NCI-H2171 treated with DMSO at 0.1 percent for 48 hours (cell line): Measurements from ENCODE around the gene HNRNPA1.
"Not testable (repeated sequence)": the region's sequence is repeated elsewhere in the genome, so short reads cannot be mapped to it uniquely, and the experiment has no call there.

Source experiments
- DNase-seq: peaks from one replicate; lab custom pipeline; 2025; lab: John Stamatoyannopoulos, UW

HNRNPA1 gene

DNA sequence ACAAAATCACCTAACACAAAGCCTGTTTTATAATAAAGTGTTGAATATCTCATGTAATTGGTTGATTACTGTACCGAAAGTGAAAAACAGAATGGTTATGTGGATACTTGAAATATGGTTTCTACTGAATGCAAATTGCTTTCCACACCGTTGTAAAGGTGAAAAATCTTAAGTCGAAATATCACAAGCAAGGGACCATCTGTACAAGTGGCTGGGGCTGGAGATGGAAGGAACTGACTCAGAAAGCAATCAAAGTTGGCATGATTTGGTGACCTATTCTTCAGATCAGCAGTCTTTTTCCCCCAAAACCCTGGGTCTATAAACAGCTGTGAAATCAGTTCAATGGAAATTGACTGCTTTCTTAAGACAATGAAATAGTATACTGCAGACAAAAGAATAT lies 4.2 kb upstream of the HNRNPA1 start:
- no peak for DNase-seq

DNA sequence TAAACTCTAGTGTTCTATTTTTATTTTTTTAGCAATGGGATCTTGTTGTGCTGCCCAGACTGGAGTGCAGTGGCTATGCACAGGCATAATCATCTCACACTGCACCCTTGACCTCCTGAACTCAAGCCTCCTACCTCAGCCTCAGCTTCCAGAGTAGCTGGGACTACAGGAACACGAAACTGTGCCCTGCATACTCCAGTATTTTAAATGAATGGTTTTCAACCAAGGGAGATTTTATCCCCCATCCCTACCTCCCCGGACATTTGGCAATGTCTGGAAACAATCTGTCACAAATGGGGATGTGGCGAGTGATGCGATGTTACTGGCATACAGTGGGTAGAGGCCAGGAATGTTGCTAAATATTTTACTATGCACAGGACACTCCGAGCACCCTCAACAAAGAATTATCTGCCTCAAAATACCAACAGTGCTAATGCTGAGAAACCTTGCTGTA lies 2.7 kb upstream of the HNRNPA1 start:
- no peak for DNase-seq

DNA sequence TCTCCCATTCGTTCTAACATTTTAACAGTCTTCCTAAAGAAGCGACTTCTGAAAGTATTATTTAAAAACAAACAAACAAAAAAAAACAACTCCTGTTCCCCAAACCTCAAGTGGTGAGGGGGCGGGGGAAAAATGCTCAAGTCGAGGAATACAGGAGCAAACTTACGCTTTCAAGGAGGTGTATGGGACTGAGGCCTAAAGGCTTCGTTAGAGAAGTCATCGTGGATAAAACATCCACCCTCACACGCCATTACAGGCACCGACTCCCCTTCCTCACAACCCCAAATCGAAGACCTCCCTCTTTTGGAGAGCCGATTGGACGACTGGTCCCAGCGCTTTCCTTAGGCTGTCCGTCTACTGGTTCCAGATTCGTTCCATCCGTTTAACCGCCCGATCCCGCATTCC lies 1.3 kb upstream of the HNRNPA1 start:
- no peak for DNase-seq

DNA sequence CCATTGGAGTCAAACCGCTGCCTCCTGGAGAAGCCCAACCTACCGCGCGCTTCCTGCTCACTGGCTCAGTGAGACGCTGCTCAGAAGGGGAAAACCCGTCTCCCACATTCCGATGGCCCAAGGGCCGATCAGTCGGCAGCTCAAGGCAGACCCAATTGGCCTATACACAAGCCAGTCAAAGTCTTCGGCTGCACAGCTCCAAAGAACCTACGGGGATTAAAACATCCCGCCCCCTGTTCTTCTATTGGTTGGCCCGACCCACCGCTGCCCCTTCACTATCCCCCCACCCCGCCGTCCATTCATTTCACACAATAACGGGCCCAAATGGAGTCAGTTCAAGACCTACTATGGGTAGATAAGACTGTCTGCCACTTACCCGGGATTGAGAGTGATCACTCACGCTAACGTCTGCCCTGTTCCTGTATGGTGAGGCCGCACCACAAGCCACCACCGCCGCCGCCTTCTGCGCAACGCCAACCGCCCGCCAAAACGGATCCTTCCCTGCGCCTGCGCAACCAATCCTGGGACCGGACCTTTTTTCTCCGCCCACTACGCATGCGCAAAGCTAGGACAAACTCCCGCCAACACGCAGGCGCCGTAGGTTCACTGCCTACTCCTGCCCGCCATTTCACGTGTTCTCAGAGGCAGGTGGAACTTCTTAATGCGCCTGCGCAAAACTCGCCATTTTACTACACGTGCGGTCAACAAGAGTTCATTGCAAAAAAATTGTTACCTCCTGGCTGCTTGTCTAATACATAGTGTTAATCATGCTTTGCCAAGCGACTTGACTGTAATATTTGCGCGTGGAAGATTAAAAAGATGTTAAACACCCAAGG lies 676 bp upstream of the HNRNPA1 start, which contains the start of gene CBX5:
TSS of gene CBX5 (minus strand) at position 491 of the 836 bp plus-strand sequence. CDS start 22,472 bp downstream, outside the sequence.
- peak; percentile 99 for DNase-seq

DNA sequence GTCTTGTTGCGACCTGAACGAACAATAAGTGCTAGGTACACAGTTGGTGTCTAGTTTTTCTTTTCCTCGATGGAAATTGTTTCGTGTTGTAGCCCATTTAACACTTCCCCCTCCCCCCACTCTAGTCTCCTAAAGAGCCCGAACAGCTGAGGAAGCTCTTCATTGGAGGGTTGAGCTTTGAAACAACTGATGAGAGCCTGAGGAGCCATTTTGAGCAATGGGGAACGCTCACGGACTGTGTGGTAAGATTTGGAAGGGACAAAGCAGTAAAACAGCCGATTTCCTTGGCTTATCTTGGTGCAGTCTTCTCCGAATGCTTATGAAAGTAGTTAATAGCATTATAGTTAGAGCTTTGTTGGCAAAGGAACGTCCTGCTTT lies 724 bp downstream of the HNRNPA1 start:
- DNase-seq, result not testable (repeated sequence)

DNA sequence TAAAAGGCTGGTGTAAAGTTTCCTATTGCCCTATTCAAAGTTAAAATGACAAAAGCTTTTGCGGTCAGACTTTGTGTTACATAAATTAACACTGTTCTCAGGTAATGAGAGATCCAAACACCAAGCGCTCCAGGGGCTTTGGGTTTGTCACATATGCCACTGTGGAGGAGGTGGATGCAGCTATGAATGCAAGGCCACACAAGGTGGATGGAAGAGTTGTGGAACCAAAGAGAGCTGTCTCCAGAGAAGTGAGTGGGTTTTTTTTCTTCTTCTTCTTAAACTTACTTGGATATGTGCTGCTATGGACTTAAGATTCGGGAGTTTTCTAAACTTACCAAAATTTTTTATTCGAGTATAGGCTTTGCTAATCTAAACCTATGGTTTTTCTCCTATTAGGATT lies 1.2 kb downstream of the HNRNPA1 start:
- not testable (repeated sequence) for DNase-seq

DNA sequence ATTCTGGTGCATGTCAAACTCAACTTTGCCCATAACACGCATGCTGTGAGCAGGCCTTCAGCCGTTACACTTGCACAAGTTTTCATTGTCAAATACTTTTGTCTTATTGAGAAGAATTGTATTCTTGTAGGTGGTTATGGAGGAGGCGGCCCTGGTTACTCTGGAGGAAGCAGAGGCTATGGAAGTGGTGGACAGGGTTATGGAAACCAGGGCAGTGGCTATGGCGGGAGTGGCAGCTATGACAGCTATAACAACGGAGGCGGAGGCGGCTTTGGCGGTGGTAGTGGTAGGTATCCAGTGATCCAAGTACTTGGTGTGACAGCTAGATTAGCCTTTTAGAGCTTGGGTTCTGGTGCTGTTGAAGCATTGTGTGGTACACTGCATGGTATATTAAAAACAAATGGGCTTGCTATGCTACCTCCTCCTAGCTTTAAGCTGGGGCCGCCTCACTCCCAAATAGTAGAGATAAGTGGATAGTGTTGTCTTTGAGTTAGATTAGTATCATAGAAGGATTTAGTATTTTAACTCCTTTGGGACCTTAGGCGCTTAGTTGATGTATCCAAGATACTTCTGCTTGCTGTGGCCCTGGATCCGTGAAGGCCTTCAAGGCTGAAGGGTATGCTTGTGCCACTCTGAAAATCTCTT lies 2.5 kb downstream of the HNRNPA1 start:
- no peak for DNase-seq

DNA sequence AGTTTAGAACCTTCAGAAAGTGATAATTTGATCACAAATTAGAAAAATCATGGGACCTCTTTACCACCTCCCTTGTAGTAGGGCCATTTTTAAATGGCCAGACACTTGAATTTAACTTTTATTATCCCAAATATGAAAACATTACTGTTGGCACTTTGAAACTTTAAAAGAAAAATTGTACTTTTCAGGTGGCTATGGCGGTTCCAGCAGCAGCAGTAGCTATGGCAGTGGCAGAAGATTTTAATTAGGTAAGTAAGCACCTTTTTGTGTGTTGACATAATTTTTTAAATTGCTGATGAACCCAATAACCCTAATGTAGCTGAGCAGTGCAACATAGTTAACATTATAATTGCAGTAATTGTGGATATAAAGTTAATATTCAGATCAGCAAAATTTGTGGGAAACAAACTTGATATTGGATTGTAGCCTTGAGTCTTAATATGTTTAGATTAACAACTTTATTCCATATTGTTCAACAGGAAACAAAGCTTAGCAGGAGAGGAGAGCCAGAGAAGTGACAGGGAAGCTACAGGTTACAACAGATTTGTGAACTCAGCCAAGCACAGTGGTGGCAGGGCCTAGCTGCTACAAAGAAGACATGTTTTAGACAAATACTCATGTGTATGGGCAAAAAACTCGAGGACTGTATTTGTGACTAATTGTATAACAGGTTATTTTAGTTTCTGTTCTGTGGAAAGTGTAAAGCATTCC lies 3.7 kb downstream of the HNRNPA1 start:
- not testable (repeated sequence) for DNase-seq

DNA sequence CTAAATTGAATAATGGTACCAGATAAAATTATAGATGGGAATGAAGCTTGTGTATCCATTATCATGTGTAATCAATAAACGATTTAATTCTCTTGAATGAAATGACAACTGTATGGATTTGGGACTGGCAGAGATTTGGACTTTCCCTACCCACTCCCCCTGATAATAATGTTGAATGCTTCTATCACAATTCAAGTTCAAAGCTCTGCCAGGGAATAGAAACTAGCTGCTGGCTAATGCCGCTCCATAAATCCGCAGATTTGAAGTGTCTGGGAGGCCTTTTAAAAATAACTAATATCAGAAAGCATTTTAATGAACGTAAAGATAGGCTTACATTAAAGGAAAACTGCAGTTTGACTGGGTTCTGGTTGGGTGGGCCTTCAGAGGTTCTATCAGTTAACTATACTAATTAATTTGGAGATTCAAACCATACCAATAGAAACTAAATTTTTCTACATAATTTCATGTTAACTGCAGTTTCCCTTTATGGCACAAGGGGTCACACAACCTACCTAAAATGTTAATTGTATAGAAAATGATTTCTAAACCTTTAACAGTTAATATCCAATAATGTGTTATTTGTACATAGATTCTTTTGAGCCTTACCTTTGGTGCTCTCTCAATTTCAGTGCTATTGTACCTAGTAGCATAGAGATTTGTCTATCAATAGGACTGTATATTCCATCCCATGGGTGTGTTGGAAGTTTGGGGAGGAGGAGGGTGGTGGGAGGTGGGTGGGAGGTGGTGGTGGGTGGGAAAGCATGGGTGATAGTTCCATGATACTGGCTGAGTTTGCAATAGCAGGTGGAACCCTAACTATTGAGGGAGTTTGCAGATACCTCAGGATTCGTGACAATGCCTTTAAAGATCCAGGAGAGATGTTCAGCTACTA lies 4.9 kb downstream of the HNRNPA1 start:
- no peak for DNase-seq

DNA sequence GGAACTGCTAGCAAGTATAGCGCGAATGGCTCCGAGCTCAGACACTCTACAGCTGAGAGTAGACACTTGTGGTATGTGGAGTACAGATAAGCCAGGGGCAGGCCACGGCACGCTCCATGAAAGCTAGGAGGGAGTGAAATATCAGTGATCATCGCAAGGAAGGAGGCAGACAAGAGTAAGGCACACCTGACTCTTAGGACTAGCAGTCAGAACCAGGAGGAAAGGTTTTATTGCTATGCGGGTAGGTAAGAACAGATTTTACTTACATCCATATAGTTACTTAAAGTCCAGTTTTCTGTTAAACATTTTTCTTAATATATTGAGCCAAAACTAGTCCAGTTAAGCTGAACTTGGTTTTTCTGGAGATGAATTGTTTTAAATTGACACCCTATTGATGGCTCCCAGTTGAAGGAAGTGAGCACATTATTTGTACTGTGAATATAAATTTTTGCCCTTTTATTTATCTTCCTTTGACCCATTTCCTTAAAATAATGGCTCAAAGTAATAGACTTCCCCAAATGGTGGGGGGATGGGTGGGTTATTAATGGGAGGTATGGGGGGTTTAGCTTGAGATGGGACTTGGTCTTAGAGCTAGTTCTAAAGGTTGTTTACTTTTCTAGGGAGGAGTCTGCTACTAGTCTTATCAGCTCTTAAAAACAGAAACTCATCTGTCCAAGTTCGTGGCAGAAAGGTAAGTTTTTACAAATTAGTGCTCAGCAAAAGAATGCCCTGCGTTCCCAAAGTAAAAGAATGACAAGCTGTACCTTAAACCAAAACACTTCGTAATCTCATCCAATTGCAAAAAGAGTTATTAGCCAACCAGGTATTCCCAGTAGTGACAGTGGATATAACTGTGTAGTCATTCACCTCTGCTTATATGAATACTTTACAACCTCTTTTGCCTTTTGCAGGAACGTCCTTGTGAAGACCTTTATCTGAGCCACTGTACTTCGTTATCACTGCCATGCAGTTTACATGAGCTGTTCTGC lies 5.8 kb downstream of the HNRNPA1 start:
- peak; percentile 62 for DNase-seq

DNA sequence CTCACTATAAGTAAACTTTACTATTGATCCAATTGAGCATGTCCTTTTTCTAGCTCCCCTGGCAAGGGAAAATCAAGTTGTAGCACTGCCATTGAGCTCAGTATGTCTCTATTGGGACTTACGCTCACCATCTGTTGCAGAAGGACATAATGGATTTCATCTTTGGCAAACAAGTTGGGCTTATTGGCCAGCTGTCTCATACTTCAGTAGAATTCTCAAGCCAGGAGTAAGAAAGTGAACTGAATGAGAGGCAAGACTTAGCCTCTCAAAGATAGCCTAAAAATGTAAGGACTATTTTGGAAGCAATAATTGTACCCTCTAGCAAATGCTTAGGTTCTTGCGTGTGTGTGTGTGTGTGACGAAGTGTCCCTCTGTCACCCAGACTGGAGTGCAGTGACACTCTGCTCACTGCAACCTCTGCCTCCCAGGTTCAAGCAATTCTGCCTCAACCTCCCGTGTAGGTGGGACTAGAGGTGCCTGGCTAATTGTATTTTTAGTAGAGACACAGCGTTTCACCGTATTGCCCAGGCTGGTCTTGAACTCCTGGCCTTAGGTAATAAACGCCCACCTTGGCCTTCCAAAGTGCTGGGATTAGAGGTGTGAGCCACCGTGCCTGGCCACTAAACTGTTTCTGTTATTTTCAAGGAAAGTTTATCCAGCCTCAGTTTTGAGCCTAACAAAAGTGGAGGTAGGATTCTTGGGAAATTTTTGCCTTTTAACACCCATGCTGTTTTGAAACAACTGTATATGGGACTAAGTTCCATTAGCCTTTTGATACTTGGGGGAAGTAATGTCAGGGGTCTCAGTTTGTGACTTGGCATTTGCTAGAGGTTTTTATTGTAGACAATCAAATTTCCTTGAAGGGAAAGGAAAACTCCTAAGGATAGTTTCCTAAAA lies 7.0 kb downstream of the HNRNPA1 start:
- DNase-seq, result peak; percentile 77

DNA sequence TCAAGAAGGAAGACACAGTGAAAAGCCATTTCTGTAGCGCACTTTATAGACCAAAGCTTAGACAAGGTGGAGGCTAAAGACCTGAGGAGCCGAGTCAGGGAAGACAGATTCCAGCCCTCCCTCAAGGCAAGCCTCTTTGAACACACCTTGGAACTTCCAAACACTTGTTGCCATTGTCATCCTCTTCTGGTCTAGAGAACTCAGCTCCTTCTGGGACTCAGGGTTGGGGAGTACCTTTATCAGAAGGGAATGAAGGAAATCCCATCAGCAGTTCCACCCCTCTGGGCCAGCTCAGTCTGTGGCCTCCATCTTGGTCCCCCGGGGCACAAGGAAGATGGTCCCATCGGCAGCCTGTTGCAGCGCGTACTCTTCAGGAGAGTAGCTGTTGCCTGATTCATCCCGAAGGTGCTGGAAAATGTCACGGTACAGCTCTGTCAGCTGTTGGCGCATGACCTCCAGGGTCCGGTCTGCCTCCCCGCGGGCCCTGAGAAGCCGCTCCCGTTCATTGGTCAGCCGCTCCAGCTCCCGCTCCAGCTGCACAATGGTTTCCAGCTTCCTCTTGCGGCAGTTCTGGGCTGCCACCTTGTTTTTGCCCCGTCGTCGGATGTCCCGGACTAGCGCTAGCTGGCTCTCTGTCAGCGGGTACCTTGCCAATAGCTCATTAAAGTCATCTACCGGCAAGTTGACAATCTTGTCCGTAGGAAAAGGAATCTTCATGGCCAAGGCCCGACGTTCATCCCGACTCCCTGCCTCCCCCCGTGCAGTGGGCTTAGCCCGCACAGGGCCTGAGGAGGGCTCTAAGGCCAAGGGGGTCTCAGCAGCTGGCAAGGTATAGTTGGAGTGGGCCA lies 11.8 kb downstream of the HNRNPA1 start:
- DNase-seq, result no peak

DNA sequence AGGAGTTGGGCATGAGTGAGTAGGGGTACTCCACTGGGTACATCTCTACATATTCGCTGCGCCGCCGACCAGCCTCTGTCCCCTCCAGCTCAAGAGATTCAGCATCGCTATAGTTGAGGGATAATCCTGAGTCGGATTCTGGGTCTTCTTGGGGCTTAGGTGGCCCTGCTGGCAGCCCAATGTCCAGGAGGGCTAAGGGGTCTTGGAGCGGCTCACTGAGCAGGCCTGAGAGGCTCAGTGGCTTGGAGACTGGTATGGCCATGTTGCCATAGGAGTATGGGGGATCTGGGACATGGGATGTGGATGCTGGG lies 12.4 kb downstream of the HNRNPA1 start:
- DNase-seq, result no peak

DNA sequence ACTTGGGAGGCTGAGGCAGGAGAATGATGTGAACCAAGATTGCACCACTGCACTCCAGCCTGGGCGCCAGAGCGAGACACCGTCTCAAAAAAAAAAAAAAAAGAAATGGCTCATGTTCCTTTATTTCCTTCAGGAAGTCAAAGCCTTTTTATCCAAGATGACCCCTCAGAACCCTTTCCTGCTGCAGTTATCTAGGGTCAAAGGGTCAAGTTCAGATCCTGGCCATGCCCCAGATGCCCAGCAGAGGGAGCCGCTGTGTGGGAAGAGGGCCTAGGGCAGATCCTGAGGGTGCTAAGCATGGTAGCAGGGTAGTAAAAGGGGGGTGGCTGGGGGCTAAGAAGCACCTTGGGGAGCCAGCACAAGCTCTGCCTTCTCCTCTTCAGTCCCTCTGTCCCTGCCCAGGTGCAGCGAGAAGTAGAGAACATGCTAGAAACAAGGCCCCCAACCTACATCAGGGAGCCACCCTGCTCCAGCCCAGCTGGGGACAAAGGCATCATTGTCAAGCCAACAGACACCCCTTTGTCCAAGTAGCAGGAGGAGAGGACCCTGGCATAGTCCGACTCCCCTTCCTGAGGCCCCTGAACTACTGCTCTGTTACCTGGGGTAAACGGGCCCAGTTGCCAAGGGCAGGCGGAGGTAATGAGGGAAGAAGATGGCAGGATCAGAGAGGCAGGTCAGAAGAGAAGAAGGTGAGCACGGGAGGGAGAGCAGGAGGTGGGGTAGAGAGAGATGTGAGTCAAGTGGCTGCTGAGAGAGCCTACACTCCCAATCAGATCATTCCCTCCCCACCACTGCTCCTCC lies 13.8 kb downstream of the HNRNPA1 start:
- DNase-seq, result no peak

DNA sequence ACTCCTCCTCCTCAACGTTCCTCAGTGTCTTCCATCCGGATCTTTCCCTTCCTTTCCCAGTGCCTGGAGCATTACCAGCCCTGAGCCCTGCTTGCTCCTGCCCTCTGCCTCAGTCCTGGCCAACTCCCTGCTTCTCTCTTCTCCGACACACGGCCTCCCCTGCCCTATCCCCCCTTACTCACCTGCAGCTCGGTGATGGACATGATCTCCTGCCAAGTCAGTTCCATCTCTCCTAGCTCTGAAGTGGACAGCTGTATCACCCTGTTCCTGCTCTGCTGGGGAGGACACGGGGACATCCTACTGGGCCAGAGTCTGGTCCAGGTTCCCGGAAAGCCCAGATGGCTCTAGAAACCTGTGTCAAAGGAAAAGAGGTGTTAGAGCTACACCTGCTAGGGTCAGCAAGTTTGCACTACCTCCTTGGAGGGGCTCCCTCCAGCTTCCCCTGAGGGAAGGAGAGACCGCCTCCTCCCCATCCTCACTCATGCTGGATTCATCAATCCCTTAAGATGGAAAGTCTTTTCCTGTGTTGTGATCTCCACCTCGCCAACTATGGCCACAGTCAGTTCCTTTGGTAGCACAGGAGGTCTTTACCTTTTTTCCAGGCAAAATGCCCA lies 14.5 kb downstream of the HNRNPA1 start:
- DNase-seq, result no peak

DNA sequence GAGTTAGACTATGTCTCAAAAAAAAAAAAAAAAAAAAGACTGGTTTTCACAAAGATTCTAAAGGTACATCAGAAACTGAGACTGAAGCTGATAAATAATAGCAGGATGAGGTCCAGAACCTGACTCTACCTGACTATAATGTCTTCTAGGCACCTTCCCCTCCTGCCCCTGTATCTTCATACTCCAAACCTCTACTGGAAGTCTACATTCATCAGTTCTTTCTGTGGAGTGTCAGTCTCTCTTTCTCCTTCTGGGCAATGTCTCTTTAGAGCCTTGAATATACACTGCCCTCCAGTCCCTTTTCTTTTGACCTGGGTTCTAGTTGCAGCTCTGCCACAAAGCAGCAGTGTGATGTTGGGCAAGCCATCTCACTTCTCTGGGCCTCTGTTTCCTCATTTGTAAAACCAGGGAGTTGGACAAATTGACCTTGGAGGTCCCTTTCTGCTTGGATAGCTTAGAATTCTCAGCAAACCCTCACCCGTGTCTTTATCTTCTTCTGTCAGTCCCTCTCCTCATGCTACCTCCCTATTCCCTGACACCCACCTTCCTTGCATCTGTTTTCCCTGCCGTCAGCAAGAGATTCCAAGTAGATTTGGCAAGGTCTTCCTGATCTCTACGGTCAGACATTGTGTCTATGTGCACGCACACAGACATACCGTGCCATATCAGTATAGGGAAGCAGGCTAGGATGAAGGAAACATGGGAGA lies 16.0 kb downstream of the HNRNPA1 start:
- no peak for DNase-seq

DNA sequence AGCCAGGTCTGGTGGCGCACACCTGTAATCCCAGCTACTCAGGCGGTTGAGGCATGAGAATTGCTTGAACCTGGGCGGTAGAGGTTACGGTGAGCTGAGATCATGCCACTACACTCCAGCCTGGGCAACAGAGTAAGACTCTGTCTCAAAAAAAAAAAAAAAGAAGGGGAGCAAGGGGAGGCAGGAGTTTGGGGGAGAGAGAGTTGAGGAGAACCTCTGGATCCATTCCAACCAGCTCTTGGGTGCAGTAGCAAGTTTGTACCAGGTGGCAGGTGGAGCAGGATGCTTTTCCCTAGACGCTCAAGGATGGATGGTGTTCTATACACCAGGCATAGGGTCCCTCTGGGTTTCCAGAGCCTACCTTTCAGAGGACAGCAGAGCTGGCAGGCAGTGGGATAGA lies 18.4 kb downstream of the HNRNPA1 start:
- DNase-seq, result no peak
